IPS-18c (cell line): ENCODE data around the gene CFAP54.

Experiments used
- H3K4me3 ChIP-seq: 2 replicates; pipeline ENCODE4 v1.7.0; 2013; ENCODE audit warnings: low read depth, mild to moderate bottlenecking, low read length, moderate library complexity; ENCODE audit not compliant: insufficient read depth
- H3K9me3 ChIP-seq: one replicate; pipeline ENCODE4 v1.6.1; 2013; ENCODE audit warnings: mild to moderate bottlenecking, low read length, moderate library complexity; ENCODE audit not compliant: control insufficient read depth, insufficient read depth

CFAP54 gene

GRCh38 chr12:96749999-96750398, 260.6 kb downstream of the CFAP54 start:
- no peak overlapping the region for H3K4me3 ChIP-seq
- no peaks in the 10 kb centered on the region for H3K9me3 ChIP-seq

- Histone ChIP-seq H3K9me3 (no peaks in the 10 kb centered on the region), H3K4me3 (no peak overlapping the region)
These were observed 262.2 kb downstream of the CFAP54 start for GRCh38 chr12:96751626-96752025.

GRCh38 chr12:96752211-96752610, 262.8 kb downstream of the CFAP54 start:
- no peak overlapping the region for H3K4me3 ChIP-seq
- no peaks in the 10 kb centered on the region for H3K9me3 ChIP-seq

GRCh38 chr12:96766232-96766631, 276.9 kb downstream of the CFAP54 start:
- no peak overlapping the region for H3K4me3 ChIP-seq
- H3K9me3 ChIP-seq = no peaks in the 10 kb centered on the region

GRCh38 chr12:96769400-96769799, 280.0 kb downstream of the CFAP54 start:
- no peak overlapping the region for H3K4me3 ChIP-seq
- H3K9me3 ChIP-seq = no peaks in the 10 kb centered on the region

- Histone ChIP-seq H3K9me3 (no peaks in the 10 kb centered on the region), H3K4me3 (no peak overlapping the region)
These were observed 281.1 kb downstream of the CFAP54 start for GRCh38 chr12:96770219-96771102.

GRCh38 chr12:96773031-96773430, 283.7 kb downstream of the CFAP54 start:
- no peak overlapping the region for H3K4me3 ChIP-seq

GRCh38 chr12:96774496-96775256, 285.3 kb downstream of the CFAP54 start:
- Histone ChIP-seq H3K4me3 (no peak overlapping the region), H3K9me3 (no peaks in the 10 kb centered on the region)

More at GRCh38 chr12:96773031-96773430, 283.7 kb downstream of the CFAP54 start:
- H3K9me3 ChIP-seq = no peaks in the 10 kb centered on the region

GRCh38 chr12:96776908-96777307, 287.5 kb downstream of the CFAP54 start:
- Histone ChIP-seq H3K9me3 (no peaks in the 10 kb centered on the region), H3K4me3 (no peak overlapping the region)

- Histone ChIP-seq H3K4me3 (no peak overlapping the region), H3K9me3 (no peaks in the 10 kb centered on the region)
These were observed 291.0 kb downstream of the CFAP54 start for GRCh38 chr12:96780330-96780729.

- Histone ChIP-seq H3K4me3 (no peak overlapping the region), H3K9me3 (no peaks in the 10 kb centered on the region)
These were observed 297.4 kb downstream of the CFAP54 start for GRCh38 chr12:96786791-96787190.

GRCh38 chr12:96803969-96804368, 314.6 kb downstream of the CFAP54 start:
- Histone ChIP-seq H3K4me3 (no peak overlapping the region), H3K9me3 (no peaks in the 10 kb centered on the region)

- Histone ChIP-seq H3K4me3 (no peak overlapping the region), H3K9me3 (no peaks in the 10 kb centered on the region)
These were observed 316.9 kb downstream of the CFAP54 start for GRCh38 chr12:96806272-96806671.

- H3K9me3 ChIP-seq = no peaks in the 10 kb centered on the region
These were observed 318.4 kb downstream of the CFAP54 start for GRCh38 chr12:96807741-96808140.

GRCh38 chr12:96808587-96808986, 319.2 kb downstream of the CFAP54 start:
- no peak overlapping the region for H3K4me3 ChIP-seq
- H3K9me3 ChIP-seq = no peaks in the 10 kb centered on the region

More at GRCh38 chr12:96807741-96808140, 318.4 kb downstream of the CFAP54 start:
- H3K4me3 ChIP-seq = no peak overlapping the region

- Histone ChIP-seq H3K4me3 (no peak overlapping the region), H3K9me3 (no peaks in the 10 kb centered on the region)
These were observed 320.1 kb downstream of the CFAP54 start for GRCh38 chr12:96809522-96809921.

- H3K4me3 ChIP-seq = no peak overlapping the region
- H3K9me3 ChIP-seq = no peaks in the 10 kb centered on the region
These were observed 320.7 kb downstream of the CFAP54 start for GRCh38 chr12:96810057-96810456.

GRCh38 chr12:96810477-96810876, 321.1 kb downstream of the CFAP54 start:
- Histone ChIP-seq H3K4me3 (no peak overlapping the region), H3K9me3 (no peaks in the 10 kb centered on the region)
